ENCODE results near the gene SUPV3L1. TPM values are rescaled to one million over a fixed set of nuclear protein-coding genes. Genes with fewer than 3 reads are reported as not detected.

Gene SUPV3L1
- total and polyA plus RNA-seq, 12 donors, result 23.8 to 139 (median 38.0) TPM

- Histone ChIP-seq H3K27ac (no peak overlapping the region), H3K36me3 (no peaks in the 10 kb centered on the region), H3K4me1 (peaks cover 0 to 21% (median 4%) of the 10 kb centered on the region in 9 donors), H3K4me3 (no peak overlapping the region), H3K9me3 (no peaks in the 10 kb centered on the region), H3K27me3 (no peaks in the 10 kb centered on the region)
- no peak for TF ChIP-seq CTCF (IDR thresholded peaks at IDR 0.05)
- no peak for DNase-seq
- ATAC-seq, result no peak
- 94 to 100% methylated on average over 3 of the region's 3 CpGs for WGBS, 2 donors
- intact Hi-C loops (cut with DNase I), result loop anchor here in 4 of 10 donors (10.0 kb wide), 3 partner anchors 80 to 400 kb away; partner anchors contain the start of gene FAM241B (in 2 of the 4)
Observed at GRCh38 chr10:69234447-69234846, 54.4 kb downstream of the SUPV3L1 start.

GRCh38 chr10:69237528-69238159 lies 57.6 kb downstream of the SUPV3L1 start:
- no peaks in the 10 kb centered on the region for H3K27me3 ChIP-seq
- WGBS, 2 donors, result 18 to 23% methylated on average over 17 of the region's 17 CpGs
- H3K4me3 ChIP-seq, result no peak overlapping the region
- intact Hi-C loops (cut with DNase I), result loop anchor here (1.0 to 10.0 kb wide), 11 partner anchors 77 to 401 kb away; partner anchors contain the start of gene FAM241B (in 2 of the 10)
- TF ChIP-seq CTCF (IDR thresholded peaks at IDR 0.05), result peak; percentile 76 to 96 (median 93)
- peak; percentile 95 to 100 (median 98) for ATAC-seq
- peaks cover 0 to 19% (median 4%) of the 10 kb centered on the region in 9 donors for H3K4me1 ChIP-seq
- no peaks in the 10 kb centered on the region for H3K36me3 ChIP-seq
- H3K27ac ChIP-seq, result no peak overlapping the region
- peak; percentile 88 to 91 for DNase-seq
- no peaks in the 10 kb centered on the region for H3K9me3 ChIP-seq

- DNase-seq (no peak), ATAC-seq (no peak)
- Histone ChIP-seq H3K9me3 (no peaks in the 10 kb centered on the region), H3K27me3 (no peaks in the 10 kb centered on the region), H3K36me3 (no peaks in the 10 kb centered on the region), H3K27ac (no peak overlapping the region), H3K4me3 (no peak overlapping the region), H3K4me1 (peaks cover 0 to 19% (median 4%) of the 10 kb centered on the region in 9 donors)
- WGBS, 2 donors, result 86% methylated on average over 5 of the region's 5 CpGs
- intact Hi-C loops (cut with DNase I), result loop anchor here in 7 of 10 donors (5.0 to 10.0 kb wide), 8 partner anchors 76 to 398 kb away; partner anchors contain the start of gene FAM241B (in 2 of the 7)
- no peak for TF ChIP-seq CTCF (IDR thresholded peaks at IDR 0.05)
Observed at GRCh38 chr10:69239136-69239535, 59.1 kb downstream of the SUPV3L1 start.

GRCh38 chr10:69239816-69240434 lies 59.9 kb downstream of the SUPV3L1 start:
- 74 to 84% methylated on average over 6 of the region's 6 CpGs for WGBS, 2 donors
- ATAC-seq, result peak in 1 of 8 donors; percentile 35

More at GRCh38 chr10:69239816-69240434, 59.9 kb downstream of the SUPV3L1 start:
- no peak overlapping the region for H3K27ac ChIP-seq
- no peak for DNase-seq
- no peak overlapping the region for H3K4me3 ChIP-seq
- H3K27me3 ChIP-seq, result no peaks in the 10 kb centered on the region
- intact Hi-C loops (cut with DNase I), result loop anchor here in 8 of 10 donors (5.0 to 10.0 kb wide), 8 partner anchors 75 to 397 kb away; partner anchors contain the start of gene FAM241B (in 3 of the 8)
- TF ChIP-seq CTCF (IDR thresholded peaks at IDR 0.05), result no peak
- no peaks in the 10 kb centered on the region for H3K36me3 ChIP-seq
- H3K4me1 ChIP-seq, result peaks cover 0 to 19% (median 4%) of the 10 kb centered on the region in 9 donors
- H3K9me3 ChIP-seq, result no peaks in the 10 kb centered on the region
